CD4-positive, alpha-beta T cell treated with Interleukin-10 for 1 hour (primary cell): ENCODE data around the gene VSIR.
A peak's percentile ranks its signal among the peaks of the same experiment; 100 is the strongest.

Experiments used
- DNase-seq: peaks from one replicate; pipeline ENCODE4 v3.0.0-alpha.2; 2020

Gene VSIR

GRCh38 chr10:71806704-71807556 lies 33.6 kb upstream of the VSIR start:
- DNase-seq, result no peak

- peak; percentile 18 for DNase-seq
Observed at GRCh38 chr10:71805776-71806703, 32.7 kb upstream of the VSIR start.

DNA sequence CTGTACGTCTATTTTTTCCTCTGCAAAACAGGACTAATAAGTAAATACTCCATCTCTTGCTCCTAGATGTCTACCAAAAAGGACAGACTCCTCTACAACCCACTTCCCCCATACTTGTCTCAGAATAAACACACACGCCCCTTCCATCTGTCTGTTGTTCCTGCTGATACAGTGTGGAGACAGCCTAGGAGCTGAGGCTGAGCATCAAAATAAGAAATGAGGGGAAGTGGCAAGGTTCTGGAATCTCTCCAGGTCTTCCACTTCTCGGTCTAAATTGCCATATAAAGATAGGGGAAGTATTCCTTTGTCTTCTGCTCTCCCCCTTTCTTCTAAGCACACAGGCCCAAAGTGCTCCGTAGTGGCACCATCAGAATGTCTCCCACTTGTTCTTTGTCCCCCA lies 30.8 kb upstream of the VSIR start:
- DNase-seq, result no peak

GRCh38 chr10:71802715-71803488 lies 29.6 kb upstream of the VSIR start:
- DNase-seq, result no peak

GRCh38 chr10:71802235-71802634 lies 28.9 kb upstream of the VSIR start:
- DNase-seq, result no peak

DNA sequence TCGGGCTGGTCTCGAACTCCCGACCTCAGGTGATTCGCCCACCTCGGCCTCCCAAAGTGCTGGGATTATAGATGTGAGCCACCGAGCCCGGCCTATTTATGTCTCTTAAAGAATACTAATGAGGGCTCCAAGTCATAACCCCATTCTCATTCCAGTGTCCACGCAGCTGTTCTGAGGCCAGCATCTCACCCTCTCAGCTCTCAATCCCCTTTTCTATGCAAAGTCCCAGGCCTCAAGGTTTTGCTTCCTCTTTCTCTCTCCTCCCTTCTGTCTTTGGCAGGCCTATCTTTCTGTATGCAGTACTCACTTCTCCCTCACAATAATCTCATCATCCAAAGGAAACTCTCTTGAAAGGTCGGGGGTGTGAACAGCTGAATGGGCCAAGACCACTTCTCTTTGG lies 28.0 kb upstream of the VSIR start:
- DNase-seq, result no peak

GRCh38 chr10:71799608-71800453 lies 26.5 kb upstream of the VSIR start:
- no peak for DNase-seq

DNA sequence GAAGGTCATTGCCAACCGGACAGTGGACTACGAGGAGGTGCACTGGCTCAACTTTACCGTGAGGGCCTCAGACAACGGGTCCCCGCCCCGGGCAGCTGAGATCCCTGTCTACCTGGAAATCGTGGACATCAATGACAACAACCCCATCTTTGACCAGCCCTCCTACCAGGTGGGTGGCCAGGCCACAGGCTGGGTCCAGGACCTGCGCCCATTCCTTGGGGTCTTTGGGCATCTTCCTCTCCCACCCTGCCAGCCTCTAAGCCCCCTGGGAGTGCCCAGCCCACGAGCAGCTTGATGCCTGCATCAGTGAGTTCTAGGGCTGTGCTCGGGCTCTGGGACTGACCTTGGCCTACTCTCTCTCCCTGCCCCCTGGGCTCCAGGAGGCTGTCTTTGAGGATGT lies 25.8 kb upstream of the VSIR start:
- no peak for DNase-seq

DNA sequence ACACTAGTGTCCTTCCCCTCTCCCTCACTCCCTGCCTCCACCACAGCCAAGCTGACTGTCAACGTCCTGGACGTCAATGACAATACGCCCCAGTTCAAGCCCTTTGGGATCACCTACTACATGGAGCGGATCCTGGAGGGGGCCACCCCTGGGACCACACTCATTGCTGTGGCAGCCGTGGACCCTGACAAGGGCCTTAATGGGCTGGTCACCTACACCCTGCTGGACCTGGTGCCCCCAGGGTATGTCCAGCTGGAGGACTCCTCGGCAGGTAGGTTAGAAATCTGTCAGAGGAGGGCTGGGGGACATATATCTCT lies 24.9 kb upstream of the VSIR start:
- no peak for DNase-seq

DNA sequence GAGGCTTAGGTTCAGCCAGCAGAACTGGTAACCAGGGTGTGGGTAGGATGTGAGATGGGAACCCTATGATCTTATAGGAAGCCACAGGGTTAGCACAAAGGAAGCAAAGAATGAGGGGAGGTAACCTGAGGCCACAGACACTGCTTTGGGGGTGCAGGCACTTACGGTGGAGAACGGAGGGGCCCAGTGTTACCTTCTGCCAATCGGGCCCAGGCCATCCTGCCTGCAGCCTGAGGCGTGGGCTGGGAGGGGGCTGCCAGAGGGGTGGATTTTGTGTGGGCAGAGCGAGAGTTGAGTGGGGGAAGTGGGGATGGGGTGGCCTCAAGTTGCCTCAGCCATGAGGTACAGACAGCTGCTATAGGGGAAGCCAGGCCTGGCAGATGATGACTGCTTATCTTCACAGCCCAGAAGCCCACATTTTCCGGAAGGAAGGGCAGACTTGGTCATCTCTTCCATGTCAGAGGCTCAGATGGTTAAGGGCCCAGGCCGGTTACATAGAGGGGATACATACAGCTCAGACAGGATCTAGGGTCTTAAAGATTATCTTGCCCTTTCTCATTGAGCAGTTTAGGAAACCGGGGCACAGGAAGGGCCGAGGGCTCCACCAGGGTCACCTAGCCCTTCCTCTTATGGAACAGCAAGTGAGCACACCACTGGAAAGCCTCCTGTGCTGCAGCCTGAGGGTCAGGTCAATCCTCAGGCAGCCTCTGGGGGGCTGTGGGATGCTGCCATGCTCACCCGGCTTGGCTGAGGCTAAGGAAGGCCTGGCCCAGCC lies 24.4 kb upstream of the VSIR start:
- no peak for DNase-seq

DNA sequence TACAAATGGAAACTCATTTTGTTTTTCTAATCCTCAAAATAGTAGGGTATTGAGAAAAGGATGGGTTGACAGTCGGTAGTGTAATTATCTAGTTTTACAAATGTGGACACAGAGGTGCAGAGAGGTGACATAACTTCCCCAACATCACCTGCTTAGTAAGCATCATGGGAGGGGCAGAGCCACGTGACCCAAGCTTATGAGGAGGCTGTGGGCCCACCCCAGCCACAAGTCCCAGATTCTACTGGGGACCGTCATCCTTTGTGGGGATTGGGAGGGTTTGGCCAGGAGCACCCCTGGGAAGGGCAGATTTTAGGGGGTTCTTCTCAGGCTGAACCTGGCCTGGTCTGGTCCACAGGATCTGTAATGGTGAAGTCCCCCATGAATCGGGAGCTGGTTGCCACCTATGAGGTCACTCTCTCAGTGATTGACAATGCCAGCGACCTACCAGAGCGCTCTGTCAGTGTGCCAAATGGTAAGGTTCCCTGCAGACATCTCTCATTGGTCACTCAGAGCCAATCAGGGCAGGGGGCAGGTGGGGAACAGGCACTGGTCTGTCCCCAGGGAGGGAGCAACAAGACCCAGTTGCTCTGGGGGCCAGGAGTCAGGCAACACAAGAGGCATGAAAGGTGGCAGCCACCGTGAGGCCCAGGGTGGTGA lies 23.6 kb upstream of the VSIR start:
- DNase-seq, result no peak

DNA sequence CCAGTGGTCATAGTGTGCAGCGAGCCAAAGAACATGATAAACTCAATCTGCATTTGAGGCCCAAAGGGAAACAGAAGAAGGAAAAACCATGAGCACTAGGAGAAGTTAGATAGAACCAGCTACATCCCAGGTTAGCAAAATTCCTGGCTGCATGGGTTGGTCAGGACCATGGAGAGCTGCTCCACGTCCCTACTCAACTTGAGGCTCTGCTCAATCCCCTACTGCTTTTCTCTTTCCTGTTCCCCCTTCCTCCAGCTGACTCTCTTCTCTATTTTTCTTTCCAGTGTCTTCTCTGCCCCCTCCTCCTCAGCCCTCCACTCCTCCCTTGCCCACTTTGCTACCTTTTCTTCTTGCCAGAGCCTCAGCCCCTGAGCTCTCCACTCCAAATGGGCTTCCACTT lies 21.9 kb upstream of the VSIR start:
- no peak for DNase-seq

GRCh38 chr10:71790749-71791440 lies 17.6 kb upstream of the VSIR start:
- no peak for DNase-seq

DNA sequence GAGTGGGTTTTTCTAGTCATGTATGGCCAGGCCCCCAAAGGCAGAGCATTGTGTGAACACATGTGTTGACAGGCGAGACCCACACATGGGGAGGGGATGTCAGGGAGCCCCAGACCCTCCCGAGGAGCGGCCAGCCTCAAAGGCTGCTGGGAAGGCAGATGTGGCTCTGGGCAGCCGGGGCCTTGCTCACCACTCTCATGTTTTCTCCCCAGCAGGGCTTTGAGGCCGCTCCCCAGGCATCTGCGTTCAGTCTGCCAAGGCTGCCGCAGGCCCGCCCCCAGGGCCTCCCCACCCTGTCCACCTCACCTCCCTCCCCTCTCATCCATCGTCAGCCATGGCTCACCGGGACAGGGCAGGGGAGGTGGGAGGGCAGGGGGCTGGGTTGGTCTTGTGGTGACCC lies 16.6 kb upstream of the VSIR start:
- no peak for DNase-seq

DNA sequence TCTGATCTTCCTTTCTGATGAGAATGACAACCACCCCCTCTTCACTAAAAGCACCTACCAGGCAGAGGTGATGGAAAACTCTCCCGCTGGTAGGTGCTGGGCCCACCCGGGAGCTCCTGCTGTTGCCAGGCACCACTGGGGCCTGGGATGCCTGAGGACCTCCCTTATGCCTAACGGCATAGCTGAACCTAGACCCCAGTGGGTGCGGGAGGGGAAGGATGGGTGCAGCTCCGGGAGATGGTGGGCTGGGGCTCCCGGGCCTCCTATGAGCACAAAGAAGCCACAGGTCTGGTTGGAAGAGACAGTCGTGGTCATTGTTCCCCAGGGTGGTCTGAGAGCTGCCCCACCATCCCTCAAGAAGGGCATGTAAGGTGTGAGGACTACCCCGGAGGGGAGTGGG lies 15.6 kb upstream of the VSIR start:
- no peak for DNase-seq

DNA sequence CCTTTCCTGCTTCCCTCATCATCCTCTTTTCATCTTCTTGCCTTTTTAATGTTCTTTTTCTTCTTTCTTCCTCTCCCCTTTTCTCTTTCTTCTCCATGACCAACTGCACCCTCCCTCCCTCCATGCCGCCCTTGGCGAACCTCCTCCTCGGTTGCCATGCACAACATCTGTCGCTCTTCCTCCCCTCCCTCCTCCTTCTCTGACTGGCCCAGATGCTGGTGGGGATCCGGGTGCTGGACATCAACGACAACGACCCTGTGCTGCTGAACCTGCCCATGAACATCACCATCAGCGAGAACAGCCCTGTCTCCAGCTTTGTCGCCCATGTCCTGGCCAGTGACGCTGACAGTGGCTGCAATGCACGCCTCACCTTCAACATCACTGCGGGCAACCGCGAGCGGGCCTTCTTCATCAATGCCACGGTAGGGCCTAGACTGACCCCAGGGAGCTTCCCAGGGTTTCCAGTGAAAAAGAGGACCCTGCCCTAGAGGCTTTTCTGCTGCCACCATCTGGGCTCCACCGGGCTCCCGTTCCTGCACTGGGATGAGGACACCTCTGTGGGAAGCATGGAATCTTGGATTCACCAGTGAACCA lies 11.5 kb upstream of the VSIR start:
- no peak for DNase-seq

- DNase-seq, result no peak
Observed at GRCh38 chr10:71783917-71784678, 10.8 kb upstream of the VSIR start.

- no peak for DNase-seq
Observed at GRCh38 chr10:71782917-71783490, 9.7 kb upstream of the VSIR start.
